Femur (tissue), 1 donor: Measurements from ENCODE around the gene DIO3.

Experiments used
- DNase-seq: peaks from one replicate; pipeline ENCODE4 v3.0.0-alpha.2; 2017

The DIO3 gene

DNA sequence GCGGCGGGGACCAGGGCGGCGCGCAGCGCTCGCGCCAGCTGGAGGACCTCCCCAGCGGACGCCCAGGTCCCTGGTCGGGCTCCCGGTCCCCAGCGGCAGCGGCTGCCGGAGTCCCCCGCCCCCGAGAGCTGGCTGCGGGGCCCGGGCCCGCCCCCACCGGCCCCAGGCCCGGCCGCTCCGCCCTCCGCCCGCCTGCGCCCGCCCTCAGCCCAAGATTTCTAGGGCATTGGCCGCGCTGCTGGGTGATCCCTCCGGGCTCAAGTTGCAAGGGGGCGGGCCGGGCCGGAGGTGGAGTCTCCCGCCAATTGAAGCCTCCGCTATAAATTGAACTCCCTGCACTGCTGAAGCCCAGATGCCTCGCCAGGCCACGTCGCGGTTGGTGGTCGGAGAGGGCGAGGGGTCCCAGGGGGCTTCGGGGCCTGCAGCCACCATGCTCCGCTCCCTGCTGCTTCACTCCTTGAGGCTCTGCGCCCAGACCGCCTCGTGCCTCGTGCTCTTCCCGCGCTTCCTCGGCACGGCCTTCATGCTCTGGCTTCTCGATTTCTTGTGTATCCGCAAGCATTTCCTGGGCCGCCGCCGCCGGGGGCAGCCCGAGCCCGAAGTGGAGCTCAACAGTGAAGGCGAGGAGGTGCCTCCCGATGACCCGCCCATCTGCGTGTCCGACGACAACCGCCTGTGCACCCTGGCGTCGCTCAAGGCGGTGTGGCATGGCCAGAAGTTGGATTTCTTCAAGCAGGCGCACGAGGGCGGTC, at the start of gene DIO3:
DIO3 (plus strand) TSS at position 351 of the 752 bp plus-strand sequence.
- peak; percentile 71 for DNase-seq

DNA sequence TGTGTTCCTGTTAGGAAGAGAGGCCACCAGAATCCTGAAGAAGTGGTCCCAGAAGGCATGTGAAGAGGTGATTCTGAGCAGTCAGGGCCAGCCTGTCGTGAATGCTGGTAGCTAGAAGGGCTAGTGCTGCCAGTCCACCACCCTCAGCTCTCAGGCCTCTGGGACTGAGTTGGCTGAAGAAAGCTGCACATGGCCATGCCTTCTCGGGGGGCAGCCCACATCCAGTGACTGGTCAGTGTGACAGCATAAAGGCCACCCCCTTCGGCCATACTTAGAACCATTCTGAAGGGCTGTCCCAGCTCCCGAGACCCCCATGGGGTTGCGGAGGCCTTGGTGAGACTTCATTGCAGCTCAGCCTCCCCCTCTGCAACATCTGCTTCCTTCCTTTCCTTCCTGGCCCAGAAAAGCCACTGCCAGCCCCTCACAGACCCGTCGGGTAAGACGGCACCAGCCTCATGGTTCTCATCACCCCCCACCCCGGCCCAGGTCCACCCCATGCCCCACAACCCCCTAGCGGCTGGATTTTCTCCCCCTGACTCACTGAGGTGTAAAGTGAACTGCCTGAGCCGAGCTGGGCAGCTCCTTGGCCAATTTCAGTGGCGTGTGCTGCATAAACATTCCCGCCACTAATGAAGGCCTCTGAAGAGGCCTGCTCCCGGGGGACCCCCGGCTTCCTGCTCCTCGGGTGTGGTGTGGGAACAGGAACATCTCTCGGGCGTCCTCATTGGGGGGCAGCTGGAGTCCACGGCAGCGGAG, 49.5 kb upstream of the DIO3 start:
- DNase-seq = peak; percentile 52

DNA sequence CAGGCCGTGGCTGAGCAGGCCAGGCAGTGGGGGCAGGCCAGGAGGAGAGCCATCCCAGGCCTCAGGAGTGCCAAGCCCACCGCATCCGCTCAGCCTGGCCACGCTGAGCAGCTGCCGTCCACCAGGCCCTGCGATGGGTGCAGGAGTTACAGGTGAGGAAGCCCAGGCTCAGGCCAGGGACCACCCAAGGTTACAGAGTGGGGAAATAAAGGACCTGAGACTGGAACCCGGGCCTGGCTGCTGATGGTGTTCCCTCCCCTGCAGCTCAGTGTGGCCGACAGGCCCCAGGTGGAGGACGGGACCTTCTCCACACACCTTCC, 49.0 kb upstream of the DIO3 start:
- no peak for DNase-seq

DNA sequence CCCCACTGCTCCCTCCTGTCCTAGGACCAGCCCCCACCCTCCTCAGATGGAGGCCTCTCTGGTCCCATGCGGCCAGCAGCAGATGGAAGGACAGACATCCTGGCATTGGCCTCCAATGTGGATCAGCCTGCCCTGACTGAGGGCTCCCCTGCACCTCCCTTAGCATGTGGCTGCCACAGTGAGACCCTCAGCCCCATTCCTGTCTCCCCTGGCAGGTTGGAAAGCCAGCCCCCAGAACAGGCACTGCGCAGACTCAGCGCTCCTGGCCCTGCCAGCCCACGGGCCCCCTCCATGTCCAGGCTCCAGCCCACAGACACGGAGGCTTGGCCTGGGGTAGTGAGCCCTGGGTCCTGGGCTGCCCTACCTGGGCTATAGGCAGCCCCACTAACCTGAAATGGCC, 47.2 kb upstream of the DIO3 start:
- no peak for DNase-seq

DNA sequence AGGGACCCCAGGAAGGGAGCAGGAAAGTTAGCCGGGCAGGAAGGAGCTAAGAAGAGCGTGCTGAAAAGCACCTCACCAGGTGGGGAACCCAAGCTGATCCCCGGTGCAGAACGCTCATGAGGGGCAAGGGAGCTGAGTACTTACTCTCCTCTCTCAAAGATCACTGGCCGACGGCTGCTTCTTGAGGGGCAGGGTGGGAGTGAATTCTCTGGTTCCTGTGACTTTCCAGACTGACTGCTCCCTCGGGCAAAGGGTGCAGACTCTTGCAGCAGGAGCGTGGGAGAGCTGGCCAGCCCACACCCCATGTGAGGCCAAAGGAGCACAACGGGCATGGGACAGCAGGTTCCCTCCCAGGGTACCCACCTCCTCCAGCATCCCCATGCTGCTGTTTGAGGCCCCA, 44.9 kb upstream of the DIO3 start:
- no peak for DNase-seq

DNA sequence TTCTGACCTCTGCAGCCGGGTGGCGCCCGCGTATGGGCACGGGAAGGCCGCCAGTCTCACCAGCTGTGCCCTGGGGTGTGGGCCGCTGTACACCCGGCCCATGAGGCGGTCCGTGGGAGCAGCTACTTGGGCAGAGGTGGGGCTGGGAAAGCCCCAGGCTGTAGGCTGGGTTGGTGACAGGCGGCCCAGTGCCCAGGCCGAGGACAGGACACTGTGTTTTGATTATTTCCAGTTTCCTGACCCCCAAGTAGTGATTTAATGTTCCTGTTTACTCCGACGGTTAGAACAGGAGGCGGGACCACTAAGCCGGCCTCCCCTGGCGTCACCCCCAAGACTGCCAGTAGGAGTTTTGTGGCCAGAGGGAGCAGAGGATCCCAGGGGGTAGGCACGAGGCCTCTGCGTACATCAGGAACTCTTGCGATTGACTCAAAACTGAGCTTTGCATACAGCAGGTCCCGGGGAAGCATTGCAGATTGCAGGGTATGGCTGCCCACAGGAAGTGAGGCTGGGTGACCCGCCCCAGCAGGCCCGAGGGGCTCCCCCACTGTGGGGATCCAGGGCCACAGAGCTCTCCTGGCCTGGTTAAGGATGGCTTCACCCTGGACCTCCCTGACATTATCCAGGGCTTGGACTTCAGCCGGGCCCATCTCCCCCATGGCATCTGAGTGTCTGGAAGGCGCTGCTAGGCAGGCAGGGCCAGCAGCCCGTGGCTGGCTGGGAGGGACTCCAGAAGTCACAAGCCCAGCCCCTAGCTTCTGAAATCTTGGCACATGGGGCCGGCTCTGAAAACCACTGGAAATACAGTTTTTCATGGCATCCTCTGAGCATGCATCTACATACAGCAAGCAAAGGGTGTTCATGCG, 42.5 kb upstream of the DIO3 start:
- peak; percentile 63 for DNase-seq

DNA sequence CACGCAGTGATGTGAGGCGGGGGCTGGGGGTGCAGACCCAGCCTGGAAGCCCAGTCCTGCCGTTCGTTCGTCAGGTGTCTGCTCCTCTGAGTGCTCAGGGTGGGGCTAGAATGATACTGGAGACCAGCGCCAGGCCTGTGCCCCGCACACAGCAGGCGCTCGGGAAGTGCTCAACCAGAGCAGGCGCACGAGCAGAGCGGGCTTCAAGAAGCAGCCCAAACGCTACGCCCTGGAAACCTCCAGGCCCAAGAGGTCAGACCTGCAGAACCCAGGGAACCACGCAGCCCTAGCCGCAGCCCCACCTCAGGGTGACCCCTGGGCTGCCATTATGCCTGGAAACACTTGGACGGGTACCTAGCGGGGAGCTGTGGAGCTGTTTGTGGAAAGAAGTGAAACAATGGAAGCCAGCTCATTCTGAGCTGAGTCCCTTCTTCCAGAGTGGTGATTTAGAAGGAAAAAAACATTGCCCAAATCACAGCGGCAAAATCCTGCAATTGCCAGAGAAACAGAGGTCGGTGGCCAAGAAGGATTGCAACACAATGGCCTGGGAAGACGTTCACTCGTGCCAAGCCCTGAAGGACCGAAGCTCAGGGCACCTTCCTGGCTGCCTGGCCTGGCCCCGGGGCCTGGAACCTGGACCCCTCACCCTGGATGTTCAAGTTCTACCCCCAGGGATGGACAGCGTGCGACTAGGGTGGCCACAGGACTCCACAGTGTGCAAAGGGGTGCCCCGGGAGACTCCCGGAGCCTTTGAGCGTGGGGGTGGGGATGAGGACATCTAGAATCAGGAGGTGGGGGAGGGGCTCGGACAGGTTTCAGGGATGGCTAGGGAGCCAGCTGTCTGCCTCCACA, 40.4 kb upstream of the DIO3 start:
- peak; percentile 50 for DNase-seq

DNA sequence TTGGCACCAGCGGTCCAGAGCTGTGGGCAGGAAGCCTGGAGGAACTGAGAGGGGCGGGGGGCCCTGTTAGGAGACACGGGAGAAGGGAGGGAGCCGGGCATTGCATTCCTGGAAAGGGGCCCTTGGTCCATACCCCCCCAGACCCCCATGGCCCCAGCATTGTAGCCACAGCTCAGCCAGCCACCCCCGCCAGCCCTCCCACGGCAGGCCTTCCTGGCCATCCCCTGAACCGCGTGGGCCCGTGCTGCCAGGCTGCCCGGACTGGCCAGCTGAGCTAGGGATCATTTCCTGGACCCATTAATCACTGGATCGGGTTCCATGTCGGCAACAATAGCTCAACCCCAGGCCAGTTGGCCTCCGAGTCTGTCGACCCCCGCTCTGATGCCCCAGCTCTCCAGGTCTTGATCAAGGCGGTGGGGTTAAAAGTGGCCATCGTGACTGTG, 39.8 kb upstream of the DIO3 start:
- no peak for DNase-seq

DNA sequence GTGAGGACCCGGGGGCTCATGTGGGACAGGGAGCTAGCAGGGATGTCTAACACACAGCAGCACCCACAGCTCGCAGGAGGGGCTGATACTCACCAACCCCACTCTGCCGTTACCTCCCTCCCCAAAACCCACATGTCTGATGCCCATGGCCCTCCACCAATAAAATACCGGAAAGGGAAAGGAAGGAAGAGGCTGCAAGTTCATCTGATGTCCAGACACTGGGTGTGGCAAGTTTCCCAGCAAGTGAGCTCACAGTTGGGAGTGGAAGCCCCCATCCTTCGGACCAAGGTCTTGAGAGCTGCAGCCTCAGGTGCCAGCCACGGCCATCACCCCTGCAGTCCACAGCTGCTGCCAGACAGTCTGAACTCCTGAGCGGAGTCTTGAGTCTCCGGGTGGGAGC, 39.3 kb upstream of the DIO3 start:
- DNase-seq = no peak

DNA sequence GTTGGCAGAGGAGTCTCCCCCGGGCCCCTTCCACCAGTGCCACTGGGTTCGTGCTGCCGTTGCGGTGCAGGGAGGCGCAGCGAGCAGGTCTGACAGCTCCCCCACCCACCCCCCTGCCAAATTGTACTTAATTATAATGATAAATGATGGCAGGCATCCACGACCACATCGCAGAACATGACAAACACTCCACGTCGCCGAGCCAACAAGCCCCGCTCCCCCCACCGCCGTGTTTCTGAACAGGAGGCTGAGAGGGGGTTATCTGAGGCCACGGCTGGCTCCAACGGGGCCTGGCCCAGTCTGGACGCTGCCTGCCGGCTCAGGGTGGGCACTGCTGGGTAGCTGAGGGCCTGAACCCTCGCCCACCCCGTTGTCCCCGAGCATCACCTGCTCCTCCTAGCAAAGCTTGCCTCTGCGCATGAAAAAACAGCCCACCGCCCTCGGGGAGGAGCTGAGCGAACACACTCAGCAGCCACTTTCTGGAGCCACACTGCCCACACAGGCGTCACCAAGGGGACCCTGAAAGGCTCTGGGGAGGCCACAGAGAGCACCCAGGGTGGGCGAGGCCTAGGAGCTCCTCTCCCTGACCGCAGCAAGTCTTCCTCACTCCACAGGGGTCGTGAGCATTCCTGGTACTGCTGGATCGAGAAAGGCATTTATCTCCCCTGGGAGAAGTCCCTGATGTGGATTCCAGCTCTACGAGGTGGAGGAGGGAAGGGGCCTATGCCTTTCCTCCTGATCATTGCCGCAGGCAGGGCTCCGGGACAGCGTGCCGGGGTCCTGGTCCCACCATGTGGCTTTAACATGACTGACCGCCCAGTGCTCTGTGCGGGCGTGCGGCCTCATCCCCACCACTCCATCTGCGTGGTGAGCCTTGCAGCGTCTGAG, 35.4 kb upstream of the DIO3 start:
- DNase-seq = no peak

DNA sequence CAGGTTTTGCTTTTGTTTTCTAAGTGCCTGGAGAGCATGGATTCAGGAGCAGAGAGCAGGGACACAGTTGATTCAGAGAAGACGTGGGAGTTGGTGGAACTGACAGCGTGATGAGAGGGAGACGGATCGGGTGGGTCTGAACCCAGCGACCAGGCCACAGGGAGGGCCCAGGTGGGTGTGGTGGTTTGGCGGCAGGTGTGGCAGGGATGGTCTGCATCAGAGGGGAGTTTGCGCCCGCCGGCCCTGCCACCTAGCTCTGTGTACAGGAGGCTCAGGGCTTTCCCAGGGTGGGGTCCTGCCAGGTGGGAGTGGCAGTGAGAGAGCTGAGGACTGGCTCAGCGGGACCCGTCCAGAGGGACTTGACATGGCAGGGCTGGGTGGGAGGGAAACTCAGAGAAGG, 33.3 kb upstream of the DIO3 start:
- no peak for DNase-seq

DNA sequence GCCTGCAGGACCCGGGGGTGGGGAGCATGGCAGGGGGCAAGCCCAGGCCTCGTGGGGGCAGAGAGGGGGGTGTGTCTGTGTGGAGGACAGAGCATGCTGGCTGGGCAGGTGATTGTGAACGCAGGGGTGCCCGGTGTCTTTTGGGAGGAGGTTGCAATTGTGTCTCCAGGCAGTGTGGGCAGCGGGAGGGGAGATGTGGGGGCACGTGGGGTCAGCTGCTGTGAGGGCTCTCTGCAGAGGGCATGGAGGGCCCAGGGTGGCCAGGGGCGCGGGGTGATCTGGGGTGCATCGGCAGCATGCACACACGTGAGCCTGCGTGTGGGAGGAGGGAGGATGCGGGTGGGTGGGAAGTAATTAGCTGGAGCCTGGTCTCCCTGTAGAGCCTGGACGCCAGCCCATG, 32.2 kb upstream of the DIO3 start:
- no peak for DNase-seq

DNA sequence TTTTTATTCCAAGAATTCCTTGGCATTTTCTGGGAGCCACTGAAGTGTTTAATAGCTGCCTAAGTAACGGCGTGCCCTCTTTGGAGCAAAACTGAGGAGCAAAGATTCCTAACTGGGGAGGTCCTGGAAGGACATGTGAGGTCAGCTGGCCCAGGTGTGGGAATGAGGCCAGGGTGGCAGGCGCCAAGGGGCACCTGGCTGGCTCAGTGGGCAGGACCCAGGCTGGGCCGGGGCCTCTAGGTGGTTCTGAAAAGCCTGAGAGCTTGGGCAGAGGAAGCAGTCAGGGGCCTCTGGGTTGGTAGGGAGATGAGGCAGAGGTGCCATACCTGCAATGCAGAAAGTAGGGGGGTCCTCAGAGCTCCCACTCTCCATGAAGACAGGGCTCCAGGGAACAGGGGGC, 27.1 kb upstream of the DIO3 start:
- DNase-seq = no peak

DNA sequence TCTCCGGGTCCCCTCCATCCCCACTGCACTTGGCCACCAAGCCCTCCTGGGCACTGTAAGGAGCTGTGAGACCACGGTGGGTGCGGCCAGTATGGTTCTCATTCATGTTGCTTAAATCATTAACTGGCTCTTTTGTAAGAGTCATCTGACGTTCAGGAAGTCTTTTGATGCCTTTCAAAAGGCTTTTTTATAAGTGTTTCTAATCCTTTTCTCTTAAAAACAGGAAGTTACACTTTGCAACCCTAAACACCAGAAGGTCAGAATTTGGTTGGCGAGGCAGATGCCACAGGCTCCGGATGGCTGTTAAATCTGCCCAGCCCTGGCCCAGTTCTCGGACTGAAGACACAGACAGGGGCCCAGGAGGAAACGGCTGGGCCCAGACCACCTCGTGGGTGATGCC, 26.1 kb upstream of the DIO3 start:
- DNase-seq = no peak

DNA sequence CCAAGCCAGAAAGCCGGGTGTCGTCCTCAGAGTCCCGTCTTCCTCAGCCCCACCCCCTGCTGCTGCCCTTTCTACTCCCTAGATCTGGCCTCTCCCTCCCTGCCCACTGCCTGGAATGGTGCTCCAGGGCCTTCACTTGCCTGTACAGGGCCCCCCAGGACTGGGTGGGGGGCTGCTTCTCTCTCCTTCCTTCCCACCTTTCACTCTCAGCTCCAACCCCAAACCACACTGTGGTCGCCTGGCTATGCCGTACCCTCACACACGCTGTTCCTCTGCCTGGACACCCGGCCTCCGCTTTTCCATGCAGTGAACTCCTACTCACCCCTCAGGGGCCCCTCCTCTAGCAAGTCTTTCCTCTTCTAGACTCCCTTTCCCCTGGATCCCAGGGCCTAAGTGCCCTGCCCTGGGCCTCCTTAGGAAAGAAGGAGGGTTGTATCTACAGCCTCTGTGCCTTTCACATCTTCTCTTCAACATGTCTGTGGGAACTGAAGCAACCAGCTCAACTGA, 25.5 kb upstream of the DIO3 start:
- DNase-seq = no peak

DNA sequence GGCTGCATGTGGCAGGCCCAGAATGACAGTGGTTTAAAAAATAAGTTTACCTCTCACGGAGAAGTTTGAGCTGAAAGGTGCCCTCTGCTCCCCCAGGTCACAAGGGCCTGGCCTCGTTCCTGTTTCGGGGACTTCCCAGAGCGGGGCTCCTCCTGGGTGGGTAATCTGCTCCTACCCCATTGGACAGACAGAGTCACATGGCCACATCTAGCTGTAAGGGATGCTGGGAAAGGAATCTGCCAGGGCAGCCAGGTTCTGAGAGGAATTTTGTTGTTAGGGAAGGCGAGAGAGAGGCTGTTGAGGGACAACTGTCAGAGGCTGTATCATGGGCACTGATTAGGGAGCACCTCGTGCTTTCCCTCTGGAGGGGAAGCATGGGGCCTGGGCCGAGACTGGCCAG, 24.0 kb upstream of the DIO3 start:
- no peak for DNase-seq

DNA sequence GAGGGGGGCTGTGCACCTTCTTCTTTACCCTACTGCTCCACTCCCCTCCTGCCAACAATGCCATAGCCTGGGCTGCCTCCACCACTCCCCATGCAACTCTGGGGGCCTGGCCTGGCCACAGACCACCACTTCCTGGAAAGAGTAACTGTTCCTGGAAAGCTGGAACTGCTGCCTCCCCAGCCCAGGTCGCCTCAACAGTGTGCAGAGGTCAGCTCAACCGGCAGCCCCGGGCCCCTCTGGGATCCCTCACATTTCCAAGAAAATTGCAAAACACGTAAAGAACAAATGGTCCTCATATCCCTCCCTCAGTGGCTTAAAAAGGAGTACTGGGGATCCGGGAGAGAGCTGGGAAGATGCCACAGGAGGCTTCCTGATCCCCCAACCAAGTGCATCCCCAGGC, 22.4 kb upstream of the DIO3 start:
- DNase-seq = peak; percentile 47

DNA sequence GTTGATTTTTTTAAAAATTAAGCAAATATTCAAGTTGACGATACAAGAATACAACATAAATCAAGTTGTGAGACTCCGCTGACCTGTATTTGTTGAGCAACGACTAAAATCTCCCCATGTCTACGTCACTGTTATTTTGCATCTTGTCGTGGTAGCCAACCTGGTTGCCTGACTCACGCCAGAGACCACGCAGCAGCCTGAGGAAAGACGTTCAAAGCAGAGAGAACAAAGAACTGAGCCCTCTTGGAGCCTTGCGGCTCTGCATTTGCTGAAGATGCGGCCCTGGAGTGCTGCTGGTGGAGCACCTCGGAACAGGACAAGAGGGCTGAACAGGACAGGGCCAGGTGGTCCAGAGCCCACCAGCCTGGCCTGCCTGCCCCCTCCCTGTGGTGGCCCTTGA, 21.4 kb upstream of the DIO3 start:
- DNase-seq = no peak

DNA sequence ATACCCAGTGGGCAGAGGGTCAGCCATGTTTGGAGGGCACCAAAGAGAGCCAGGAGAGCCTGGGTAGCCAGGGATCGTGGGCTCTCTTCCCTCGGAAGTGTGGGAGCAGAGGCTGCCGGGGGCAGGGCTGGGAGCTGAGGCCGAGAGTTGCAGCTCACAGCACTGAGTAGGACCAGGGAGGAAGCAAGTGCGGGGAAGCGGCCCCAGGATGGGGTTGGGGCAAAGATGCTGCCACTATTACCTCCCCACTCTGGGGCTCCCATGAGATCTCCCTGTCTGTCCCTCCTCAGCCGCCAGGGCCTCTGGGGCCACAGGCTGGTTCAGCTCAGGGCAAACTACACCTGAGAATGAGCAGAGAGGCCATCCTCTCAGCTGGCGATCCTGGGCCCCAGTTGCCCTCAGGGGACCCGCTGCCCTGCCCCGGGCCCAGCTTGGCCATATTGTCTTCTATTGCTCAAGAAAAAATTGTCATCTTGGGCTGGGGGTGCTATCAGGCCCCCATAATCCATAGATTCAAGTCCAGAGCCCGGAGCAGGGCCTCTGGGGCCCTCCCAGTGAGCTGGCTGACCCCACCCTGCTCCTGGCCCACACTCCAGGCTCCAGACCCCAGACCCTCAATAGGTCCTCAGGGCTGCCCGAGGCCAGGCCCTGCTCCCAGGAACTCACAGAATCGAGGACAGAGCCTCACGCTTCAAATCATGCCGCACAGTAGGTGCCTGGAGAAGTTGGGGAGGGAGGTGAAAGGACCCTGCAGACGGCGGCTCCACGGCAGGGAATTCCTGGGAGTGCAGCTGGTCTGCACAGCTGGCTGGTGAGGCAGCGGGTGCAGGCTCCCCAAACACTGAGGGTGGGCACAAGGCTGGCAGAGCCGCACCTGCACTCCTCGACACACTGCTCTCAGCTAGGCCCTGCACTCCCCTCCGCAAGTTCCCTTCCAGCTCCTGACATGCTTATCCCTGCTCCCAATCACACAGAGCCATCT, 20.5 kb upstream of the DIO3 start:
- no peak for DNase-seq

DNA sequence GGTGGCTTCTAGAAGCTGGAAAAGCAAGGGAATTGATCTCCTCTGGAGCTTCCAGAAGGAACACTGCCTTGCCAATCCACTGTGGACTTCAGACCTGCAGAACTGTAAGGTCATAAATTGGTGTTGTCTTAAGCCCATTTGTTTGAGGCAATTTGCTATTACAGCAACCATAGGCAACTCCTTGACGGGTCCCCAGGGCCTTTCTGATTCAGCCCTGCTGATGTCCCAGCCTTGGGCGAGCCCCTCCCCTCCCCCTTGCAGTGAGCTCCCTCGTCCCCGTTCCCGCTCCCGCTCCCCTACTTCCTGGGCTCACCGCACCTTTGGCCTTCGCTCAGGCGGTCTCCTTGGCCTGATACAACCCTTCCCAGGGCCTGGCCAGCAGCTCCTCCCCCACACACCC, 18.9 kb upstream of the DIO3 start:
- DNase-seq = no peak
